T-helper 1 cell treated with Interleukin-12 subunit alpha and Interleukin-12 subunit beta and Interleukin-4 antibody, amounts not matched to agents 30 μg/mL and 1 μg/mL, for 36 hours (primary cell): ENCODE measurements around the gene SFI1.
A peak's percentile ranks its signal among the peaks of the same experiment; 100 is the strongest.
"Not testable (repeated sequence)": the region's sequence is repeated elsewhere in the genome, so short reads cannot be mapped to it uniquely, and the experiment has no call there.

Experiments used
- H3K27ac Mint-ChIP-seq: one replicate; pipeline ENCODE4 v1.8.0; 2021; ENCODE audit warnings: mild to moderate bottlenecking, mixed read lengths
- H3K27me3 Mint-ChIP-seq: one replicate; pipeline ENCODE4 v1.8.0; 2021; ENCODE audit warnings: low read depth, mixed read lengths
- H3K36me3 Mint-ChIP-seq: one replicate; pipeline ENCODE4 v1.8.0; 2021; ENCODE audit warnings: low read depth, mixed read lengths
- H3K4me1 Mint-ChIP-seq: one replicate; pipeline ENCODE4 v1.8.0; 2021; ENCODE audit warnings: low read depth, mixed read lengths
- H3K4me3 Mint-ChIP-seq: one replicate; pipeline ENCODE4 v1.8.0; 2021; ENCODE audit warnings: mild to moderate bottlenecking, moderate library complexity, mixed read lengths
- H3K9me3 Mint-ChIP-seq: one replicate; pipeline ENCODE4 v1.8.0; 2021; ENCODE audit warnings: mixed read lengths

Gene SFI1

DNA sequence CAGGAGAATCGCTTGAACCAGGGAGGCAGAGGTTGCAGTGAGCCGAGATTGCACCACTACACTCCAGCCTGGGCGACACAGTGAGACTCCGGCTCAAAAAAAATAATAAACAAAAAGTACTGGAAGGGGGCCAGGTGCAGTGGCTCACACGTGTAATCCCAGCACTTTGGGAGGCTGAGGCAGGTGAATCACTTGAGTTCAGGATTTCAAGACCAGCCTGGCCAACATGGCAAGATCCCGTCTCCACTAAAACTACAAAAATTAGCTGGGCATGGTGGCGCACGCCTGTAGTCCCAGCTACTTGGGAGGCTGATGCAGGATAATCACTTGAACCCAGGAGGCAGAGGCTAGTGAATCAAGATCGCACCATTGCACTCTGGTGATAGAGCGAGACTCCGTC lies 10.0 kb upstream of the SFI1 start:
- Mint-ChIP-seq H3K4me1 (peaks cover 42% of the 10 kb centered on the region), H3K36me3 (peaks cover 33% of the 10 kb centered on the region)
- not testable (repeated sequence) for H3K27me3 Mint-ChIP-seq, H3K9me3 Mint-ChIP-seq, H3K4me3 Mint-ChIP-seq, H3K27ac Mint-ChIP-seq

DNA sequence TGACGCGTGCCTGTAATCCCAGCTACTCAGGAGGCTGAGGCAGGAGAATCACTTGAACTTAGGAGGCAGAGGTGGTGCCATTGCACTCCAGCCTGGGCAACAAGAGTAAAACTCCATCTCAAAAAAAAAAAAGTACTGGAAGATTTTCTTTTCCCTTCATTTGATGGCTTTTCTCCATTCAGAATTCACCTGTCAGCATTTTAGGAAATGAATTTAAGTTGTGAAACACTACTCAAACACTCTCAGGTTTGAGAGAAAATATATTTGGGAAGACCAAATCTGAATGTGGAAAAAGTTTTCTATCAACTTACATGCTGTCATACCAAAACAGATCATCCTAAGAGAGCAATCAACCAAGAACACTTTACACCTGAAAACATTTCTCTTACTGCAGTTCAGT lies 9.4 kb upstream of the SFI1 start:
- H3K4me3 Mint-ChIP-seq, result peak overlapping the region; percentile 51
- peak overlapping the region; percentile 36 for H3K27ac Mint-ChIP-seq
- peaks cover 27% of the 10 kb centered on the region for H3K36me3 Mint-ChIP-seq
- no peaks in the 10 kb centered on the region for H3K9me3 Mint-ChIP-seq
- no peaks in the 10 kb centered on the region for H3K27me3 Mint-ChIP-seq
- H3K4me1 Mint-ChIP-seq, result peaks cover 46% of the 10 kb centered on the region

DNA sequence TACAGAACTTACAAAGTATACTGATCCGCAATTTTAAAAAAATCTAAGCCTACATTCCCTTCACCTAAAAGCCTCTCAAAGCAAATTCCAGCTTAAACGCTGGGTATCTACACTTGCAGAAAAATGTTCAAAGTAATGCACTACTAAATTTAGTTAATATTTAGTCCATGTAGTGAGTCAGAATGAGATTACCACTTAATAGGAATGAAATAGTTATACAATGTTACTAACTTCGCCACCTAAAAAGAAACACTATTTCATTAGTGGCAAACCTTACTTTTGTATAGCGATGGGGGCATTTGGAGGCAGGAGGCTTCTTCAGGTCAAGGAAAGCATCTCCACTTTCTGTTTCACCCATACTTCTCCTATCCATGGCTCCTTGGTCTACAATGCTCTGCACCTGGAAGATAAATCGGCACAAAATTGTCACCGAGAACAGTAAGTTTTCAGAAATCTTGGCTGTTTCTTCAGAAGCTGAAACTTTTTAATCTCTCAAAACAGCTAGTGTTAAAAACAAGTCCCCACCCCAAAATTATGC lies 7.9 kb upstream of the SFI1 start:
- H3K4me3 Mint-ChIP-seq, result peak overlapping the region; percentile 82
- peaks cover 20% of the 10 kb centered on the region for H3K36me3 Mint-ChIP-seq
- H3K27ac Mint-ChIP-seq, result peak overlapping the region; percentile 71
- H3K9me3 Mint-ChIP-seq, result no peaks in the 10 kb centered on the region
- peaks cover 49% of the 10 kb centered on the region for H3K4me1 Mint-ChIP-seq
- no peaks in the 10 kb centered on the region for H3K27me3 Mint-ChIP-seq

DNA sequence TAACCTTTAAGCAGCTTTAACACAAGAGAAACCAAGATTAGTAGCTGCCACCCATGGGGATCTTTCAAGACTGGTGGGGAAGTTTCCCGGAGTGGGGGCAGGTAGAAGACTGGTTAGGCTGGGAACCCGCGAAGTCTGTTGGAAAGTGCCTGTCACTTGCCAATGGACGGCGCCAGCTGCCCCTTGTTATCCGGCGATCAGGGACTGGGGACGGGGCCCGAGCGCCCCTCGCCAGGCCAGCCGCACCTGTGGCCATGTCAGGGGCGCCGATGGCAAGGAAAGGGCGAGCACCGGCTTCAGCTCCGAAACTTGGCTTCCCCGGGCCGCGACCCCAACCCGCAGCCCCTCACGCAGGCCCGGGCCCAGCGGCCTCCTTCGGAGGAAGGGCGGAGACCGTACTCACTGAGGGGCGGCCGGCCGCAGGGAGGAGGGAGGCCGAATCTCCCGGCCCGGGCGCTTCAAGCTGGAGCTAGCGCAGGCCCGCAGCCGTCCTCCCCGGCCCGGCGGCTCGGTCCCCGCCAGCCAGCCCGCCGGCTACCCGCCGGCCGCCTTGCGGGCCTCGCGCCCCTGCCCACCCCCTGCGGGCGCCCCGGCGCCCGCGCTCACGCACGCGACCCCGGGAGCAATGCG lies 7.2 kb upstream of the SFI1 start:
- H3K4me1 Mint-ChIP-seq, result peaks cover 47% of the 10 kb centered on the region
- H3K27me3 Mint-ChIP-seq, result no peaks in the 10 kb centered on the region
- no peaks in the 10 kb centered on the region for H3K9me3 Mint-ChIP-seq
- H3K27ac Mint-ChIP-seq, result peak overlapping the region; percentile 71
- H3K36me3 Mint-ChIP-seq, result peaks cover 17% of the 10 kb centered on the region
- H3K4me3 Mint-ChIP-seq, result peak overlapping the region; percentile 82

DNA sequence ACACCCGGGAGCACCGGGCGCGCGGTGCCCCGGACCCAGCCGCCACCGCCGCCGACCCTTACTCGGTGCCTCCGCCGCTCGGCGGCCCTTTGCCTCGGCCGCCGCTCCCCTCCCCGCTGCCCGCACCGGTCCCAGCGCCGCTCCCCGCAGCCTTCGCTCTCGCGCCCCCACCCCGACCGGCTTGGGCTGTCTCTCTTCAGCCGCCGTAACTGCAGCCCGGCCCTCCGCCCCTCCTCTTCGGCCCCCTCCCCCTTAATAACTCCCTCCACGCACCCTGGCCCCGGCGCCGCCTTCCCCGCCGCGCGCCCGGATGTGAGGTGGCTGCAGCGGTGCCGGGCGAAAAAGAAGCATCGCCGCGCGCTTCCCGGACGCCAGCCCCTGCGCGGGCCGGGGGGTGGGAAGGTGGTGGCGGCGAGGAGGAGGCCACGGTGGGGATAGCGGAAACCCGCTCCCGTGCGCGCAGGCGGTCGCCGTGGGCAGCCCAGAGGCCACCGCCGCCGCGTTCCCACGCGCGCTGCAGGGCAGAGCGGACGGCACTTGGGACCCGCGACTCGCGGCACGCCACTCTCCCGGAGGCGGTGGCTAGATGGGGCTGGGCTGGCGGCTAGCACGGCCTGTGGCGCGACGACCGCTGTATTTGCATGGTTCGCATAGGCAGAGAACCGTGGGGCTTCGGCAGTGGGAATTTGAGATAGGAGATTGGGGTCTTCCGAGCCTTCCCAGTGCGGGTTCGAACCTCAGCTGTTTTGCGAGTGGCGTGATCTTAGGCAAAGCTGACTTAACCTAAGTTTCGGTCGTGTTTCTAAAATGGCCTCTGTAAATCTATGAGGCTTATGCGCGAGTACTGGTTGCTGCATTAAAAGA lies 6.5 kb upstream of the SFI1 start, which contains the start of gene EIF4ENIF1:
EIF4ENIF1 (minus strand) TSS at position 211 of the 864 bp plus-strand sequence. CDS start 1,124 bp downstream, outside the sequence.
- H3K36me3 Mint-ChIP-seq, result peaks cover 16% of the 10 kb centered on the region
- peak within 1 kb of the TSS; percentile 95 for H3K27ac Mint-ChIP-seq
- no peaks in the 10 kb centered on the region for H3K27me3 Mint-ChIP-seq
- peaks cover 46% of the 10 kb centered on the region for H3K4me1 Mint-ChIP-seq
- H3K4me3 Mint-ChIP-seq, result peak within 1 kb of the TSS; percentile 89
- H3K9me3 Mint-ChIP-seq, result no peaks in the 10 kb centered on the region

DNA sequence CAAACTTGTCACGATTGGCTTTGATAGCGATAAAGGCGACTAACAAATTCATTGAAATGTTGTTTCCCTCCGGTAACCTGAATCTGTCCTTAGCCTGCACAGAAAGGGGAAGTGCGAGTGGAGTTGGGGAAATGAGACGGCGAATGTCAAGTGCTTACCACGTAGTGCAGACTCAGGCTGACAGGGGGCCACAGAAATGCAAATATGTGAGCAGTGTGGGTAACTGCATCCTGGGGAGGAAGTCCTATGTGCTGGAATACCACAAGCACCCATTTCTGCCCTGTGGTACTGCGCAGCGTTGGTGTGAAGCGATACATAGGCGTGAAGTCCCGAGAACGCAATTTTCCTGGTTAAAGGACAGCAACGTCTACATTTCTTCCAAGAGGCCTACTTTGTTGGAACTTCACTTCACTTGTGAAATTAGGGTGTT lies 5.8 kb upstream of the SFI1 start:
- peak overlapping the region; percentile 95 for H3K27ac Mint-ChIP-seq
- peak overlapping the region; percentile 89 for H3K4me3 Mint-ChIP-seq
- no peaks in the 10 kb centered on the region for H3K9me3 Mint-ChIP-seq
- H3K27me3 Mint-ChIP-seq, result no peaks in the 10 kb centered on the region
- H3K4me1 Mint-ChIP-seq, result peaks cover 40% of the 10 kb centered on the region
- peaks cover 9% of the 10 kb centered on the region for H3K36me3 Mint-ChIP-seq

DNA sequence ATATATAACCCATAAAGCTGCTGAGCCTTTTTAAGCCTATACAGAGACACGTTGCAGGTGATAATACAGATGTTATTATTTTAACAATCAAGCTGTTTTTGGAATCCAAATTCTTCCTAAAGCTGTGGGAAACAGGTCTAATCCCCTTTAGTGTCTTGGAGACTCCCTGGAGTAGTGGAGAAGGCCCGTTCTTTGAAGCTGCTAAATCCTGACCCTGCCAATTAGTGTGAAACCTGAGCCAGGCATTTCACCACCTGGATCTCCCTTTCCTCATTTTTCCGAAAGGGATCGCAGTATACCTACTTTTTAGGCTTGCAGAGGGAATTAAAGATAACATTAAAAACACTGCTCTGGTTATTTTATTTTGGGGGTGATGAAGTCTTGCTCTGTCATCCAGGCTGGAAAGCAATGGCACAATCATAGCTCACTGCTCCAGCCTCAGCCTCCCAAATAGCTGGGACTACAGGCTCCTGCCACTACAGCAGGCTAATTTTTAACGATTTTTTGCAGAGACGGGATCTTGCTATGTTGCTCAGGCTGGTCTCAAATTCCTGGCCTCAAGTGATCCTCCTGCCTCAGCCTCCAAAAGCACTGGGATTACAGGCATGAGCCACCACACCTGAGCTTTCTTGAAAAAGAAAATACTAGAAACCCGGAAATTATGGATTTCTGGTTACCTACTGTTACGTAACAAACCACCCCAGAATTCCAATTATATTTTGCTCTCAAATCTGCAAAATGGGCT lies 4.9 kb upstream of the SFI1 start:
- Mint-ChIP-seq H3K36me3 (peaks cover 9% of the 10 kb centered on the region), H3K4me1 (peaks cover 44% of the 10 kb centered on the region), H3K9me3 (no peaks in the 10 kb centered on the region), H3K27ac (peak overlapping the region; percentile 95), H3K4me3 (peak overlapping the region; percentile 89), H3K27me3 (no peaks in the 10 kb centered on the region)

DNA sequence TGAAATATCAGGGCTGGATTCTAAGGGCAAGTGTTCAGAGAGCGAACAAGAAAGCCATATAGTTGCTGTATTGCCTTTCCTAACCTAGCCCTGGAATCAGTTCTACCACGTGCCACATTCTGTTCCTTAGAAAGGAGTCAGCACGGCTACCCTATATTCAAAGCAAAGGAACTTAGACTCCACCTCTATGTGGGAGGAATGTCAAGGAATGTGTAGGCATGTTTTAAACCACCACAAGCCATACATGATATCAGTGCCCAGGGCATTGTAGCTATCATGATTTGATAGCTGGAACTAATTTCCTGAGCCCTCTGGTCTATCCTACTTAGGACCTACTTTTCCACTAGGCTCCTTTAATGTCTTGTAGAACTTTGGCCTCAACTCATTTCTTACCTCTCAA lies 4.2 kb upstream of the SFI1 start:
- H3K4me1 Mint-ChIP-seq, result peaks cover 40% of the 10 kb centered on the region
- no peaks in the 10 kb centered on the region for H3K9me3 Mint-ChIP-seq
- H3K27ac Mint-ChIP-seq, result peak overlapping the region; percentile 73
- H3K36me3 Mint-ChIP-seq, result peaks cover 6% of the 10 kb centered on the region
- no peaks in the 10 kb centered on the region for H3K27me3 Mint-ChIP-seq
- H3K4me3 Mint-ChIP-seq, result peak overlapping the region; percentile 37

DNA sequence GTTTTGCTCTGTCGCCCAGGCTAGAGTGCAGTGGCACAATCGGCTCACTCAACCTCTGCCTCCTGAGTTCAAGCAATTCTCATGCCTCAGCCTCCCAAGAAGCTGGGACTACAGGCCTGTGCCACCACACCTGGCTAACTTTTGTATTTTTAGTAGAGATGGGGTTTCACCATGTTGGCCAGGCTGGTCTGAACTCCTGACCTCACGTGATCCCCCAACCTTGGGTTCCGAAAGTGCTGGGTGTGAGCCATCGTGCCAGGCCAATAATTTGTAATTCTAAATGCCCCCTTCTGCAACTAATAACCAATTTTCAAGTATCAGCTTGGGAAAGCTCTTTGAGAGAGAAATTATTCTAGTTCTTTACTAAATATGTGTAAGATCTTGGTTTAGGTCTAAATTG lies 3.0 kb upstream of the SFI1 start:
- Mint-ChIP-seq H3K27ac (peak overlapping the region; percentile 50), H3K4me1 (peaks cover 40% of the 10 kb centered on the region), H3K4me3 (peak overlapping the region; percentile 59)
- not testable (repeated sequence) for H3K36me3 Mint-ChIP-seq, H3K9me3 Mint-ChIP-seq, H3K27me3 Mint-ChIP-seq

DNA sequence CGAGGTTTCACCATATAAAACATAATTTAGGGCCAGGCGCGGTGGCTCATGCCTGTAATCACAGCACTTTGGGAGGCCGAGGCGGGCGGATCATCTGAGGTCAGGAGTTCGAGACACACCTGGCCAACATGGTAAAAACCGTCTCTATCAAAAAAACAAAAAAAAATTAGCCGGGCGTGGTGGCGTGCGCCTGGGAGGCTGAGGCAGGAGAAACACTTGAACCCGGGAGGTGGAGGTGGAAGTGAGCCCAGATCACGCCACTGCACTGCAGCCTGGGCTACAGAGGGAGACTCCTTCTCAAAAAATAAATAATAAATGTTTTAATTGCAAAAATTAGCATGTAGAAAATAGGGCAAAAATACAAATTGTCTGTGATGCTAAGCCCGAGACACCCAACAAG lies 993 bp upstream of the SFI1 start:
- Mint-ChIP-seq H3K36me3 (peaks cover 6% of the 10 kb centered on the region), H3K4me1 (peaks cover 40% of the 10 kb centered on the region), H3K27ac (peak overlapping the region; percentile 87), H3K4me3 (peak overlapping the region; percentile 88), H3K9me3 (no peaks in the 10 kb centered on the region), H3K27me3 (no peaks in the 10 kb centered on the region)

DNA sequence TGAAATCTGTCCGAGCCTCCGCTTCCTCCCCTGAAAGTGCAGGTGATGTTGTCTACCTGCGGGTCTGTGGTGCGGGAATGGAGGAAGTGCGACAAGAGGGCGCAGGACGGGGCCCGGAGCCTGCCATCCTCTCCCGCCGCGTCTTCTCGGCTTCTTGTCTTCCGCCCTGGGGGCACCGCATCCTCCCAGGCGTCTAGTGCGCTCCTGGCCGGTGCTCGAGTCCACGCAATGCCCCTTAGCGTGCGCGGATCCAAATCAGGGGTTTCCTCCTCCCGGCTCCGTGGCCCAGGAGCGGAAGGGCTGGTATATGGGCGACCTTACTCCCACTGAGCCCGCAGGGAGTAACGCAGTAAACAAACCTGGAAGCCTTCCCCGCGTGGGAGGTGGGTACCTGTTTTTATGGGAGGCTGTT lies 405 bp downstream of the SFI1 start:
- peaks cover 33% of the 10 kb centered on the region for H3K4me1 Mint-ChIP-seq
- H3K9me3 Mint-ChIP-seq, result no peaks in the 10 kb centered on the region
- H3K4me3 Mint-ChIP-seq, result peak overlapping the region; percentile 88

DNA sequence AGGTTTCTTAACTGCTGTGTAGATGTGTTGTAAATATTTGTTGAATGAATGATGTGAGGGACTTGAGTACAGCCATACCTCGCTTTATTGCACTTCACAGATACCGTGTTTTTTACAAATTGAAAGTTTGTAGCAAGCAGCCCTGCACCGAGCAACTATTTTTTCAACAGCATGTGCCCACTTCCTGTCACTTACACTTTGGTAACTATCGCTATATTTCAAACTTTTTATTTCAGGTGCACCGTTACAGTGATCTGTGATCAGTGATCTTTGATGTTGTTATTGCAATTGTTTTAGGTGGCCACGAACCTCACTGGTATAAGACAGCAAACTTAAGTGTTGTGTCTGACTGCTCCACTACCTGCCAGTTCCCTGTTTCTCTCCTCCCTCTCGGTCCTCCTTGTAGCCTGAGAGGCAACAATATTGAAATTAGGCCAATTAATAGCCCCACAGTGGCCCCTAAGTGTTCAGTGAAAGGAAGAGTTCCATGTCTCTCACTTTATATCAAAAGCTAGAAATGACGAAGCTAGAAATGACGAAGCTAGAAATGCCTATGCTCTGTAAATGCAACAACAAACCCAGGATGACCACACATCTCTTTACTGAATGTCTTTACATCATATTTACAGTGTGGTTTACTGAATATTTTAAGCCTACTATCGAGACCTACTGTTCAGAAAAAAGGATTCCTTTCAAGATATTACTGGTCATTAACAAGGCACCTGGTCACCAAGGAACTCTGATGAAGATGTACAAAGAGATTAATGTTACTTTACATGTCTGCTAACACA lies 1.0 kb downstream of the SFI1 start:
- Mint-ChIP-seq H3K9me3 (no peaks in the 10 kb centered on the region), H3K4me1 (peaks cover 32% of the 10 kb centered on the region), H3K36me3 (peaks cover 12% of the 10 kb centered on the region), H3K27me3 (no peaks in the 10 kb centered on the region), H3K27ac (peak overlapping the region; percentile 87), H3K4me3 (peak overlapping the region; percentile 88)

More for the DNA sequence above, 405 bp downstream of the SFI1 start:
- peaks cover 7% of the 10 kb centered on the region for H3K36me3 Mint-ChIP-seq
- no peaks in the 10 kb centered on the region for H3K27me3 Mint-ChIP-seq
- peak overlapping the region; percentile 87 for H3K27ac Mint-ChIP-seq

DNA sequence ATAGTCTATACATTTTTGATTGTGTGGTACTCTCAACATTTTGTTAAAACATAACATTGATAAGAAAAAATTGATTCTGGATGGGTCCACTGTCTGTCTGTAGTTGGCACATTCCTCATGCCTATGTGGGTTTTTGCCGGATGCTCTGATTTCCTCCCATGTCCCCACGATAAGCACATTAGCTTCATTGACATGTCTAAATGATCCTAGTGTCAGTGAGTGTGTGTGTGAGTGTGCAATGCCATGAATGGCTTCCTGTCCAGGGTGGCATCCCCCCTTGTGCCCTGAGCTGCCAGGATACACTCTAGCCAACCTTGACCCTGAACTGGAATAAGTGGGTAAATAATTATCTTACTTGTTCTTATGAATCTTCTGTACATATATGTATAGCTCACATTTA lies 5.4 kb downstream of the SFI1 start:
- Mint-ChIP-seq H3K27ac (no peak overlapping the region), H3K4me3 (no peak overlapping the region), H3K27me3 (no peaks in the 10 kb centered on the region), H3K4me1 (peaks cover 37% of the 10 kb centered on the region), H3K36me3 (peaks cover 30% of the 10 kb centered on the region), H3K9me3 (peaks cover 3% of the 10 kb centered on the region)
